Placental epithelial cell (primary cell): ENCODE results near the gene DEFB112. TPM values are rescaled to one million over a fixed set of nuclear protein-coding genes. Genes with fewer than 3 reads are reported as not detected.

ENCODE experiments used
- total RNA-seq: library from RNA; depleted of rRNA; stranded (reverse); fragments of >200 nt; gene quantifications from 2 replicates; pipeline ENCODE4 v1.2.3, GENCODE V29; 2012

DEFB112 gene
- not detected in 2 replicates for total RNA-seq

DNA sequence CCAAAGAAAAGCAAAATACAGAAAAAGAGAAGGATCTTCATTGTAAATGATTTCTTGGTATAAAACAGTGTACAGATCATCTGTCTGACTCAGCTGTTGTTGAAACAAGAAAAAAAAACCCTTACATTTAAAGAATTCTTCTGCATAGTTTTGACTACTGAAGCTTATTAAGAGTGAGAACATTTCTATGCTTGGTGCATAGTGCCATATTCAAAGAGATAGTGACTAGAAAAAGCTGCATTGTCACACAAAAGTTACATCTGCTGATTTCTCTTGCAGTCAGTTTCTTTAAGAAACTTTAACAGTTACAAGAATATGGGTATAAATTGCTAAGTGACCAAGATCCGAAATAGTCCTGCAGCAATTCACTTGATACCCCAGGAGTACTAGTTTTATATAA lies at the start of gene DEFB112:
DEFB112 (minus strand) TSS at position 101 of the 400 bp plus-strand sequence; CDS start at position 41, 60 bp downstream.

DNA sequence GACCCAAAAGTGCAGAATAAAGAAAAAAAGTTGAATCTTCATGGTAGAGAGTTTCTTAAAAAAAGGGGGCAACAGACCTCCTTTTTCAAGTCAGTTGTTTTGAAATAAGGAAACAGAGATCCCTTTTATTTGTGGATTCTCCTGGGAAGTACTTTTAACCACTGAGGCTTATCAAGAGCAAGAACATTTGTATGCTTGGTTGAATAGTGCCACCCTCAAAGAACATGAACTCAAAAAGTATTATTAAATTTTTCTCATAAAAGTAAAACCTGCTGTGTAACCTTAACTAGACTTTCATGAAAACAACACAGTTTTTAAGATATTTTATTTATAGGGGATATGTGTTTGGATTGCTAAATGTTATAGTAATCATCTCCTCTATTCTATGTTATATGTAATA lies 27.8 kb downstream of the DEFB112 start, which contains the start of gene DEFB110:
DEFB110 (minus strand) TSS at position 101 of the 400 bp plus-strand sequence; CDS start at position 42, 59 bp downstream.

Other genes with a start within 250 kb of the DEFB112 start
- not detected in 2 replicates for gene CRISP1, start 183.4 kb downstream of the DEFB112 start, total RNA-seq
- not detected in 2 replicates for gene DEFB114, start 85.8 kb downstream of the DEFB112 start, total RNA-seq
- gene DEFB113, start 80.3 kb downstream of the DEFB112 start, total RNA-seq, result not detected in 2 replicates
- gene DEFB110, start 27.9 kb downstream of the DEFB112 start, total RNA-seq, result not detected in 2 replicates